GM06990 (cell line): ENCODE results near the gene DNM1L.

Experiments
- DNase-seq: peaks from one replicate; pipeline ENCODE4 v3.0.0-alpha.2; 2011; ENCODE audit not compliant: insufficient read length; ENCODE audit errors: extremely low read depth
- H3K27me3 ChIP-seq: replicated peaks from 2 replicates; pipeline ENCODE4 v1.6.0; 2011; ENCODE audit warnings: low read length; ENCODE audit not compliant: control insufficient read depth, insufficient read depth
- H3K36me3 ChIP-seq: 2 replicates; pipeline ENCODE4 v1.5.1; 2011; ENCODE audit warnings: low read length; ENCODE audit not compliant: control insufficient read depth, insufficient read depth
- H3K4me3 ChIP-seq: replicated peaks from 2 replicates; pipeline ENCODE4 v1.5.1; 2011; ENCODE audit warnings: low read depth, mild to moderate bottlenecking, control low read depth, low read length
- CTCF ChIP-seq: IDR thresholded peaks from 2 replicates; pipeline ENCODE4 v1.5.1; 2011; ENCODE audit warnings: low read length, control low read depth, mild to moderate bottlenecking, inconsistent platforms; ENCODE audit not compliant: insufficient read depth, poor library complexity, severe bottlenecking

DNM1L gene

DNA sequence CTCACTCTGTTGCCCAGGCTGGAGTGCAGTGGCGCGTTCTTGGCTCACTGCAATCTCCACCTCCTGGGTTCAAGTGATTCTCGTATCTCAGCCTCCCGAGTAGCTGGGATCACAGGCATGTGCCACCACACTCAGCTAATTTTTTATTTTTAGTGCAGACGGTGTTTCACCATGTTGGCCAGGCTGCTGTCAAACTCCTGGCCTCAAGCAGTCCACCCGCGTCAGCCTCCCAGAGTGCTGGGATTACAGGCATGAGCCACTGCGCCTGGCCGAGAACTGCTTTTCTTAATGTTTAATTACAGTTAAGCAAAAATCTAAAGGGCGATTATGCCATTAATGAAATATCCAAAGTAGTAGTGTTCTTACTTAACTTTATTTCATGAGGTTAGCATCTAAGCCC is 63.0 kb downstream of the DNM1L start:
- H3K36me3 ChIP-seq, result peaks cover 2% of the 10 kb centered on the region; the same call in 1 of the 2 replicates
- H3K27me3 ChIP-seq, result no peaks in the 10 kb centered on the region
- no peak overlapping the region for H3K4me3 ChIP-seq
- no peak for DNase-seq
- no peak for TF ChIP-seq CTCF

DNA sequence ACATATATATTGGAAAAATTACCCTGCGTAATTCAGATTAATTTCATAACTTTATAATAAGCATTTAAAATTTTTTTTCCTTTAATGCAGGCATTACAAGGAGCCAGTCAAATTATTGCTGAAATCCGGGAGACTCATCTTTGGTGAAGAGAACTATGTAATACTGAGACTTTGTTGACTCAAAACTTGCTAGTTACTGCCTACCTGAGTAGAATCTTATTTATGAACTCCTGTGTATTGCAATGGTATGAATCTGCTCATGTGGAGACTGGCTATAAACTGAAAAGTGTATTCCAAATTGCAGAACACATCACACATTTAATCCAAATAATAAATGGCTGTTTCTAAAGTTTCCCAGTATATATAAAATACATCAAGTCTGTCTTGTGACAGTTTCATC is 64.2 kb downstream of the DNM1L start:
- Histone ChIP-seq H3K27me3 (no peaks in the 10 kb centered on the region), H3K36me3 (peaks cover 3% of the 10 kb centered on the region), H3K4me3 (no peak overlapping the region)
- DNase-seq, result no peak
- no peak for TF ChIP-seq CTCF

DNA sequence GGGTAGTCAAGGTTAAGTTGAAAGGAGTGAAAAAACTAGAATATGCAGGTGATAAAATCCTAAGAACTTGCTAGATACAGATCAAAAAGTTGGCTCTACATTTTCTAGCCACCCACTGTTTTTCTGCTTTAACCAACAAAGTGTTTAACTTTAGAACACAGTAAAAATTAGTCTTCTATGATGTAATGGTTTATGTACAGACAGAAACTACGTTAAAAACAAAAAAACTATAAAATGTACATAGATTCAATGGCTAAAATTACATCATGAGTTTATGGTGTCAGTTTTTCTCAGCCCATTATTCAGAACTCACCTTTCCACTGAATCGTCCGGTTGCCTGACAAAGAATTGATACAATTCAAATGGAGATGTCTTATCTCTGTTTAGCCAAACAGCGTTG is 74.5 kb downstream of the DNM1L start:
- Histone ChIP-seq H3K36me3 (peaks cover 6% of the 10 kb centered on the region), H3K4me3 (peak overlapping the region; percentile 100)
- no peak for TF ChIP-seq CTCF

GRCh38 chr12:32754111-32754510 is 75.0 kb downstream of the DNM1L start:
- Histone ChIP-seq H3K36me3 (peaks cover 5% of the 10 kb centered on the region), H3K27me3 (no peaks in the 10 kb centered on the region), H3K4me3 (peak overlapping the region; percentile 100)
- no peak for DNase-seq
- no peak for TF ChIP-seq CTCF

More for the DNA sequence above, 74.5 kb downstream of the DNM1L start:
- no peak for DNase-seq
- H3K27me3 ChIP-seq, result no peaks in the 10 kb centered on the region

DNA sequence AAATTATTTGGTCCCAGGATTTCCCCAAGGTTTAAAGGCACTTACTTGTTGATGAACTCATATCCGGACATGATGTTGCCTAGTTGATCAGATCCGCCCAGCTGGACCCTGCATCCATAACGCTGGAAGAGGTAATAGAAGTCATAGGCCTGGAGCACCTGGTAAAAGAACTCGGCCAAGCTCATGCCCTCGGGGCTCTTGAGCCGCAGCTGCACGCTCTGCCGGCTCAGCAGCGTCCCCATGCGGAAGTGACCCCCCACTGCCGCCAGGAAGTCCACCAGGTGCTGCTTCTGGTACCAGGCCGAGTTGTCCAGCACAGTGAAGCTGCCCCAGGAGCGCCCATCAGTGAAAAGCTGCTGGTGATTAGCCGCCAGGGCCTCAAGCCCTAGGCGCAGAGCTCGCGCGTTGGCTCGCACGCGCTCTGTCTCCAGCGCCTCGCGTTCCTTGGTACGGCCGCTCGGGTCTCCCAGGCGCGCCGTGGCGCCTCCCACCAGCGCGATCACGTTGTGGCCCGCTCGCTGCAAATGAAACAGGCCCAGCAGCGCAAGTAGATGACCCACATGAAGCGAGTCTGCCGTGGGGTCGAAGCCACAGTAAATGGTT is 76.1 kb downstream of the DNM1L start:
- TF ChIP-seq CTCF, result peak; percentile 95
- Histone ChIP-seq H3K4me3 (peak overlapping the region; percentile 100), H3K36me3 (peaks cover 3% of the 10 kb centered on the region), H3K27me3 (no peaks in the 10 kb centered on the region)
- peak; percentile 88 for DNase-seq
